ENCODE results near the gene GPR27. TPM values are rescaled to one million over a fixed set of nuclear protein-coding genes. Genes with fewer than 3 reads are reported as not detected.

The GPR27 gene
- total RNA-seq, 1 donor from 2014 or later: 18.3 TPM

- Histone ChIP-seq H3K4me3 (no peak overlapping the region), H3K9ac (no peak overlapping the region), H3K79me2 (ENCODE audit: low read depth) (no peaks in the 10 kb centered on the region), H3K9me3 (ENCODE audit: low read depth) (no peaks in the 10 kb centered on the region), H3K27me3 (no peaks in the 10 kb centered on the region), H3K4me2 (no peak overlapping the region), H3K36me3 (no peaks in the 10 kb centered on the region), H2AFZ (replicated peaks) (no peak overlapping the region), H3K4me1 (no peaks in the 10 kb centered on the region), H4K20me1 (ENCODE audit: low read depth) (no peaks in the 10 kb centered on the region), H3K27ac (no peak overlapping the region), H3F3A (ENCODE audit: low read depth) (no peaks in the 10 kb centered on the region)
- Mint-ChIP-seq H3K4me3 (no peak overlapping the region), H3K27me3 (ENCODE audit: insufficient read depth, low read depth) (no peaks in the 10 kb centered on the region), H3K36me3 (no peaks in the 10 kb centered on the region), H3K27ac (no peak overlapping the region), H3K4me1 (peaks cover 4% of the 10 kb centered on the region), H3K9me3 (peaks cover 2% of the 10 kb centered on the region)
- peak; percentile 65 for DNase-seq (ENCODE audit: low spot score)
- TF ChIP-seq CTCF (IDR thresholded peaks at IDR 0.05): peak; percentile 75
- no peak for TF ChIP-seq EZH2phosphoT487 (IDR thresholded peaks at IDR 0.05)
- no peak for TF ChIP-seq EZH2 (IDR thresholded peaks at IDR 0.05)
Measured at GRCh38 chr3:71710906-71711494, 42.7 kb upstream of the GPR27 start.

DNA sequence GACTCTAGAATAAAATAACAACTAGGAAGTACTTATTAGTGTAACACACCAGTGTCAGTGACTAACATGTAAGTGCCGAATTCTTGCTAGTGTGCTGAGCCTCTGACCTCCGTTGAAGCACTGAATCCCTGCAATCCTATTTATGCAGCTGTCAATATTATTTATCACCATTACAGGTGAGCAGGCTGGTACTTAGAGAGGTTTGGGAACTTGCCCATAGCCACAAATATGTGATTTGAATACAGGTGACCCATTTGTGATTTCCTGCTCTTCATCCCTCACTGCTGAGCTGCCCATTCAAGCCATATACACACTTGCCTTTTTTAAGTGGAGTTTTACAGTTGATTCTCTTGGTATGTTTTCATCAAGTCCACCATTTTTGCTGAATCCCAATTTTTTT, 40.6 kb upstream of the GPR27 start:
- Histone ChIP-seq H2AFZ (replicated peaks) (no peak overlapping the region), H3K4me2 (no peak overlapping the region), H3K9ac (no peak overlapping the region), H3K4me1 (no peaks in the 10 kb centered on the region), H3F3A (ENCODE audit: low read depth) (no peaks in the 10 kb centered on the region), H3K4me3 (no peak overlapping the region), H3K27me3 (no peaks in the 10 kb centered on the region), H3K36me3 (no peaks in the 10 kb centered on the region), H3K9me3 (ENCODE audit: low read depth) (no peaks in the 10 kb centered on the region), H4K20me1 (ENCODE audit: low read depth) (no peaks in the 10 kb centered on the region), H3K79me2 (ENCODE audit: low read depth) (no peaks in the 10 kb centered on the region), H3K27ac (no peak overlapping the region)
- no peak overlapping the region for H3K27ac Mint-ChIP-seq
- DNase-seq (ENCODE audit: low spot score): no peak
- H3K9me3 Mint-ChIP-seq: peaks cover 2% of the 10 kb centered on the region
- no peaks in the 10 kb centered on the region for H3K36me3 Mint-ChIP-seq
- no peaks in the 10 kb centered on the region for H3K4me1 Mint-ChIP-seq
- H3K4me3 Mint-ChIP-seq: no peak overlapping the region
- no peak for TF ChIP-seq EZH2 (IDR thresholded peaks at IDR 0.05)
- no peak for TF ChIP-seq EZH2phosphoT487 (IDR thresholded peaks at IDR 0.05)
- no peak for TF ChIP-seq CTCF (IDR thresholded peaks at IDR 0.05)
- H3K27me3 Mint-ChIP-seq (ENCODE audit: insufficient read depth, low read depth): peaks cover 3% of the 10 kb centered on the region

DNA sequence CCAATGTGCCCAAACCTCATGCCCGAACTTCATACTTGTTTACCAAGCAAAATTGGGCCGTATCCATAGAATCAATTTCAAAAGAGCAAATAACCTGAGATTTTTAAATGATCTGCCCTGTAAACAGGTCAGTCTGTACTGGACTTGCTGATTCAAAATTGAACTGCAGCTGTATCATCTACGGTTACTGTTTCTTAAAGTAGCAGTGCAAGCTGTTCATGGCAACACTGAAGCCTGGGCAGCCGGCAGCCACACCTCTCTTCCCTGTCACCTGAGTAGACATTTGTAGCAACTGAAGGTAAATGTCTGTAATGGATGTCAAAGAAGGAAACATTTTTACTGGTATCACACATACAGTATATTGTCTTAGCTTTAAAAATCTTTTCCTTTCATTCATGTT, 39.1 kb upstream of the GPR27 start:
- Histone ChIP-seq H3K36me3 (no peaks in the 10 kb centered on the region), H3K9ac (no peak overlapping the region), H3K9me3 (ENCODE audit: low read depth) (no peaks in the 10 kb centered on the region), H4K20me1 (ENCODE audit: low read depth) (no peaks in the 10 kb centered on the region), H3K27me3 (no peaks in the 10 kb centered on the region), H3K79me2 (ENCODE audit: low read depth) (no peaks in the 10 kb centered on the region), H3K4me1 (no peaks in the 10 kb centered on the region), H2AFZ (replicated peaks) (no peak overlapping the region), H3K4me2 (no peak overlapping the region), H3K27ac (no peak overlapping the region), H3K4me3 (no peak overlapping the region), H3F3A (ENCODE audit: low read depth) (no peaks in the 10 kb centered on the region)
- Mint-ChIP-seq H3K4me3 (no peak overlapping the region), H3K27me3 (ENCODE audit: insufficient read depth, low read depth) (peaks cover 3% of the 10 kb centered on the region), H3K27ac (no peak overlapping the region), H3K4me1 (no peaks in the 10 kb centered on the region), H3K9me3 (peaks cover 2% of the 10 kb centered on the region), H3K36me3 (no peaks in the 10 kb centered on the region)
- TF ChIP-seq CTCF (IDR thresholded peaks at IDR 0.05) (no peak), EZH2 (IDR thresholded peaks at IDR 0.05) (no peak), EZH2phosphoT487 (IDR thresholded peaks at IDR 0.05) (no peak)
- no peak for DNase-seq (ENCODE audit: low spot score)
